Gastroesophageal sphincter (tissue), 4 donors: Measurements from ENCODE around the gene SAMD1. TPM values are rescaled to one million over a fixed set of nuclear protein-coding genes. Genes with fewer than 3 reads are reported as not detected.

Experiments used
- ATAC-seq: fragments of 150-250 bp; one replicate; pipeline ENCODE4 v1.9.1; 2016; ENCODE audit warnings: mild to moderate bottlenecking, moderate library complexity
- H3K27ac ChIP-seq, 4 donors: fragments of 200-600 bp; sonication (generic) in 3 of 4; 1 replicate in 3 of 4; 2 replicates in 1 of 4; pipeline ENCODE4 v1.5.1; 2016 to 2019
- H3K27me3 ChIP-seq: fragments of 200-600 bp; sonication (generic); one replicate; pipeline ENCODE4 v1.5.1; 2019
- H3K36me3 ChIP-seq, 2 donors: fragments of 200-600 bp; sonication (generic); one replicate each; pipeline ENCODE4 v1.5.1; 2019; ENCODE audit warnings: control low read depth in 1 of 2
- H3K4me1 ChIP-seq, 3 donors: fragments of 200-600 bp; sonication (generic); 1 replicate in 2 of 3; 2 replicates in 1 of 3; pipeline ENCODE4 v1.5.1; 2016 to 2019; ENCODE audit warnings: control low read depth in 2 of 3
- H3K4me3 ChIP-seq, 2 donors: fragments of 200-600 bp; sonication (generic); one replicate each; pipeline ENCODE4 v1.5.1; 2019; ENCODE audit warnings: mild to moderate bottlenecking in 1 of 2, moderate library complexity in 1 of 2
- H3K9me3 ChIP-seq, 3 donors: fragments of 200-600 bp; sonication (generic); one replicate each; pipeline ENCODE4 v1.5.1; 2017 to 2019; ENCODE audit warnings: control low read depth in 2 of 3
- CTCF ChIP-seq, 4 experiments: fragments of 200-600 bp in 2 of 4; fragments of 450-650 bp in 2 of 4; sonication (generic) in 1 of 4; IDR thresholded peaks; one replicate each; pipeline ENCODE4 v1.5.1; 2017 to 2019; ENCODE audit warnings: antibody characterized with exemption in 4 of 4, mild to moderate bottlenecking in 2 of 4, moderate library complexity in 2 of 4
- EP300 ChIP-seq: sonication (generic); formaldehyde crosslinking; IDR thresholded peaks from one replicate; pipeline ENCODE4 v1.6.1; 2017; ENCODE audit warnings: antibody characterized with exemption, mild to moderate bottlenecking
- POLR2A ChIP-seq, 2 donors: fragments of 450-650 bp; IDR thresholded peaks; one replicate each; pipeline ENCODE4 v1.6.1; 2017; ENCODE audit warnings: antibody characterized with exemption in 2 of 2, mild to moderate bottlenecking in 2 of 2, moderate library complexity in 1 of 2
- POLR2AphosphoS5 ChIP-seq: sonication (generic); formaldehyde crosslinking; IDR thresholded peaks from one replicate; pipeline ENCODE4 v1.6.1; 2017; ENCODE audit warnings: antibody characterized with exemption
- WGBS, 2 donors: methylation state at CpG; one replicate each; pipeline ENCODE4 v1.1.5; 2018; ENCODE audit warnings: low coverage in 1 of 2; 5-methylcytosine and 5-hydroxymethylcytosine counted together
- total RNA-seq, 4 donors: library from RNA; depleted of rRNA; stranded (reverse); fragments of >200 nt; gene quantifications; one replicate each; pipeline ENCODE4 v1.1.0, GENCODE V29; 2016

Gene SAMD1
- total RNA-seq, 4 donors from 2014 or later: 21.9 to 61.3 (median 41.3) TPM

- ATAC-seq: no peak
- Histone ChIP-seq H3K27me3 (no peaks in the 10 kb centered on the region), H3K4me3 (peak overlapping the region; percentile 25 to 78), H3K4me1 (peaks cover 0 to 42% (median 19%) of the 10 kb centered on the region in 3 donors), H3K36me3 (no peaks in the 10 kb centered on the region), H3K9me3 (no peaks in the 10 kb centered on the region), H3K27ac (peak overlapping the region in 3 of 4 donors; percentile 81 to 95 (median 82))
- WGBS, 2 donors: 0% methylated on average over 1 to 9 of the region's 38 CpGs
- TF ChIP-seq EP300 (no peak), POLR2A (IDR thresholded peaks at IDR 0.05) (no peak), CTCF (IDR thresholded peaks at IDR 0.05) (no peak), POLR2AphosphoS5 (no peak)
These were observed 45.5 kb upstream of the SAMD1 start for GRCh38 chr19:14135985-14136508.

GRCh38 chr19:14135355-14135754 lies 44.8 kb upstream of the SAMD1 start:
- H3K36me3 ChIP-seq: no peaks in the 10 kb centered on the region
- WGBS, 2 donors: 33 to 38% methylated on average over 6 of the region's 6 CpGs
- H3K4me1 ChIP-seq: peaks cover 0 to 42% (median 19%) of the 10 kb centered on the region in 3 donors
- H3K27ac ChIP-seq: no peak overlapping the region
- H3K27me3 ChIP-seq: no peaks in the 10 kb centered on the region
- H3K9me3 ChIP-seq: no peaks in the 10 kb centered on the region
- no peak for ATAC-seq
- no peak overlapping the region for H3K4me3 ChIP-seq
- TF ChIP-seq EP300 (no peak), CTCF (IDR thresholded peaks at IDR 0.05) (no peak), POLR2AphosphoS5 (no peak), POLR2A (IDR thresholded peaks at IDR 0.05) (no peak)

- TF ChIP-seq EP300 (no peak), POLR2AphosphoS5 (no peak), CTCF (IDR thresholded peaks at IDR 0.05) (no peak), POLR2A (IDR thresholded peaks at IDR 0.05) (no peak)
- WGBS, 2 donors: 67 to 100% methylated on average over 1 to 3 of the region's 4 CpGs
- ATAC-seq: peak; percentile 61
- no peaks in the 10 kb centered on the region for H3K36me3 ChIP-seq
- no peak overlapping the region for H3K4me3 ChIP-seq
- H3K4me1 ChIP-seq: no peaks in the 10 kb centered on the region
- no peaks in the 10 kb centered on the region for H3K27me3 ChIP-seq
- no peaks in the 10 kb centered on the region for H3K9me3 ChIP-seq
- H3K27ac ChIP-seq: peak overlapping the region in 1 of 4 donors; percentile 24
These were observed 37.5 kb upstream of the SAMD1 start for GRCh38 chr19:14127929-14128509.

- Histone ChIP-seq H3K27ac (no peak overlapping the region), H3K9me3 (no peaks in the 10 kb centered on the region), H3K4me1 (no peaks in the 10 kb centered on the region), H3K27me3 (no peaks in the 10 kb centered on the region), H3K36me3 (no peaks in the 10 kb centered on the region), H3K4me3 (no peak overlapping the region)
- ATAC-seq: no peak
- 96% methylated on average over 4 of the region's 8 CpGs; no CpG with 5 or more reads in 1 of the 2 donors for WGBS, 2 donors
- TF ChIP-seq CTCF (IDR thresholded peaks at IDR 0.05): no peak
- TF ChIP-seq EP300: no peak
- no peak for TF ChIP-seq POLR2A (IDR thresholded peaks at IDR 0.05)
- TF ChIP-seq POLR2AphosphoS5: no peak
These were observed 36.6 kb upstream of the SAMD1 start for GRCh38 chr19:14127176-14127575.

- no peaks in the 10 kb centered on the region for H3K36me3 ChIP-seq
- H3K4me1 ChIP-seq: peaks cover 4 to 23% (median 11%) of the 10 kb centered on the region in 3 donors
- ATAC-seq: no peak
- TF ChIP-seq POLR2AphosphoS5 (no peak), POLR2A (IDR thresholded peaks at IDR 0.05) (no peak), EP300 (no peak), CTCF (IDR thresholded peaks at IDR 0.05) (no peak)
- H3K9me3 ChIP-seq: no peaks in the 10 kb centered on the region
- WGBS, 2 donors: 92 to 96% methylated on average over 6 of the region's 6 CpGs
- no peak overlapping the region for H3K4me3 ChIP-seq
- H3K27me3 ChIP-seq: no peaks in the 10 kb centered on the region
- H3K27ac ChIP-seq: no peak overlapping the region
These were observed 32.4 kb upstream of the SAMD1 start for GRCh38 chr19:14122924-14123323.
